ENCODE results near the gene PCDHGC5. TPM values are rescaled to one million over a fixed set of nuclear protein-coding genes. Genes with fewer than 3 reads are reported as not detected.

The PCDHGC5 gene
- total RNA-seq, 3 donors from 2014 or later, result 2.1 to 3.5 (median 3.3) TPM

DNA sequence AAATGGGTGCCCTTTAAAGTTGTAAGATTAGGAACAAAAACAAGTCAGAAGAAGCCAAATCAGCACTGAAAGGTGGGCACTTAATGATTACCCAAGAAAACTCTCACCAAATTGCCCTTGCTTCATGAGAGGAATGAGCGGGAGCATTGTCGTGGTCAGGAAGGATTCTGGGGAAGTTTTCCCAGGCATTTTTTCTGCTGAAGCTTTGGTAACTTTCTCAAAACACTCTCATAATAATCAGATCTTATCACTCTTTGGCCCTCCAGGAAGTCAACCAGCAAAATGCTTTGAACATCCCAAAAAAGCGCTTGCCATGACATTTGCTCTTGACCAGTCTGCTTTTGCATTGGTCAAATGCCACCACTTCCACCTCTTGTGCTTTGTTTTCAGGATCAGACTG is 23.5 kb upstream of the PCDHGC5 start:
- TF ChIP-seq POLR2A (IDR thresholded peaks at IDR 0.05), result no peak
- TF ChIP-seq, protein P1, sequence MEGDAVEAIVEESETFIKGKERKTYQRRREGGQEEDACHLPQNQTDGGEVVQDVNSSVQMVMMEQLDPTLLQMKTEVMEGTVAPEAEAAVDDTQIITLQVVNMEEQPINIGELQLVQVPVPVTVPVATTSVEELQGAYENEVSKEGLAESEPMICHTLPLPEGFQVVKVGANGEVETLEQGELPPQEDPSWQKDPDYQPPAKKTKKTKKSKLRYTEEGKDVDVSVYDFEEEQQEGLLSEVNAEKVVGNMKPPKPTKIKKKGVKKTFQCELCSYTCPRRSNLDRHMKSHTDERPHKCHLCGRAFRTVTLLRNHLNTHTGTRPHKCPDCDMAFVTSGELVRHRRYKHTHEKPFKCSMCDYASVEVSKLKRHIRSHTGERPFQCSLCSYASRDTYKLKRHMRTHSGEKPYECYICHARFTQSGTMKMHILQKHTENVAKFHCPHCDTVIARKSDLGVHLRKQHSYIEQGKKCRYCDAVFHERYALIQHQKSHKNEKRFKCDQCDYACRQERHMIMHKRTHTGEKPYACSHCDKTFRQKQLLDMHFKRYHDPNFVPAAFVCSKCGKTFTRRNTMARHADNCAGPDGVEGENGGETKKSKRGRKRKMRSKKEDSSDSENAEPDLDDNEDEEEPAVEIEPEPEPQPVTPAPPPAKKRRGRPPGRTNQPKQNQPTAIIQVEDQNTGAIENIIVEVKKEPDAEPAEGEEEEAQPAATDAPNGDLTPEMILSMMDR (IDR thresholded peaks at IDR 0.05), result no peak
- no peak for TF ChIP-seq POLR2AphosphoS5 (IDR thresholded peaks at IDR 0.05)
- Histone ChIP-seq H3K27ac (no peak overlapping the region), H3K4me3 (no peak overlapping the region), H3K36me3 (no peaks in the 10 kb centered on the region), H3K4me1 (no peaks in the 10 kb centered on the region), H3K9me3 (peaks cover 4 to 11% of the 10 kb centered on the region in 2 donors), H3K27me3 (no peaks in the 10 kb centered on the region)
- no peak for DNase-seq (ENCODE audit: low spot score in 2 of 2)
- intact Hi-C loops (cut with DNase I; ENCODE audit: low total_unique reads), result no loop called here

DNA sequence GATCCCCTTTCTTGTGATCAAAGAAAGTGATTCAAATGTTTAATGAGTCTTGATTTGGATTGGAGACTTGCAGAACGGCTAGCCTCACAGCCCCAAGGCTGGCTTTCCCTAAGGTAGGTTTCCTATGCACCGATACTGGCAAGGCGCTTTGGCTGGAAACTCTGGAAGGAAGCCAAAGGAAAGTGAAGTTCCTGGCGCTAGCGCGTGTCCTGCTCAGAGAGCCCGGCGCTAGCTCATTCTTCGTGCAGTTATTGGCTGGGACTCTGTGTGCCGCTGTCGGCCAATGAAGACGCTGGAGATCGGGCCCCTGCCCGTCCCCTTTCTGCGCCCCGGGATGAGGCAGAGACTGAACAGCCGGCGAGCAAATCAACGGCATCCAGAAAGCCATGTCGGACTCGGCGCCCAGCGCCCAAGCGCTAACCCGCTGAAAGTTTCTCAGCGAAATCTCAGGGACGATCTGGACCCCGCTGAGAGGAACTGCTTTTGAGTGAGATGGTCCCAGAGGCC is 13.2 kb upstream of the PCDHGC5 start, which contains the start of gene PCDHGC3:
Gene PCDHGC3, plus strand, starts transcription at position 342 of the 507 bp plus-strand sequence. Its CDS starts 151 bp downstream, at position 493.
- Histone ChIP-seq H3K4me3 (peak within 1 kb of the TSS; percentile 71 to 78 (median 74)), H3K27ac (peak within 1 kb of the TSS; percentile 93 to 94), H3K36me3 (no peaks in the 10 kb centered on the region), H3K9me3 (no peaks in the 10 kb centered on the region), H3K4me1 (peaks cover 0 to 14% of the 10 kb centered on the region in 2 donors), H3K27me3 (no peaks in the 10 kb centered on the region)
- intact Hi-C loops (cut with DNase I; ENCODE audit: low total_unique reads), result no loop called here
- DNase-seq (ENCODE audit: low spot score in 2 of 2), result peak; percentile 90 to 93
- TF ChIP-seq POLR2AphosphoS5 (IDR thresholded peaks at IDR 0.05), result peak; percentile 16 to 85 (median 72)
- TF ChIP-seq POLR2A (IDR thresholded peaks at IDR 0.05), result no peak
- TF ChIP-seq, protein P1 (IDR thresholded peaks at IDR 0.05), result peak; percentile 4 to 20 (median 20)

DNA sequence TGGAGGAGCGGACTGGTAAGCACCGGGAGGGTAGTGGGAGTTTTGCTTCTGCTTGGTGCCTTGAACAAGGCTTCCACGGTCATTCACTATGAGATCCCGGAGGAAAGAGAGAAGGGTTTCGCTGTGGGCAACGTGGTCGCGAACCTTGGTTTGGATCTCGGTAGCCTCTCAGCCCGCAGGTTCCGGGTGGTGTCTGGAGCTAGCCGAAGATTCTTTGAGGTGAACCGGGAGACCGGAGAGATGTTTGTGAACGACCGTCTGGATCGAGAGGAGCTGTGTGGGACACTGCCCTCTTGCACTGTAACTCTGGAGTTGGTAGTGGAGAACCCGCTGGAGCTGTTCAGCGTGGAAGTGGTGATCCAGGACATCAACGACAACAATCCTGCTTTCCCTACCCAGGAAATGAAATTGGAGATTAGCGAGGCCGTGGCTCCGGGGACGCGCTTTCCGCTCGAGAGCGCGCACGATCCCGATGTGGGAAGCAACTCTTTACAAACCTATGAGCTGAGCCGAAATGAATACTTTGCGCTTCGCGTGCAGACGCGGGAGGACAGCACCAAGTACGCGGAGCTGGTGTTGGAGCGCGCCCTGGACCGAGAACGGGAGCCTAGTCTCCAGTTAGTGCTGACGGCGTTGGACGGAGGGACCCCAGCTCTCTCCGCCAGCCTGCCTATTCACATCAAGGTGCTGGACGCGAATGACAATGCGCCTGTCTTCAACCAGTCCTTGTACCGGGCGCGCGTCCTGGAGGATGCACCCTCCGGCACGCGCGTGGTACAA is 12.6 kb upstream of the PCDHGC5 start:
- H3K4me1 ChIP-seq, result peaks cover 0 to 14% of the 10 kb centered on the region in 2 donors
- no peaks in the 10 kb centered on the region for H3K36me3 ChIP-seq
- no peaks in the 10 kb centered on the region for H3K9me3 ChIP-seq
- TF ChIP-seq POLR2AphosphoS5 (IDR thresholded peaks at IDR 0.05), result peak in 1 of 3 donors; percentile 7
- TF ChIP-seq, protein P1 (IDR thresholded peaks at IDR 0.05), result no peak
- no peaks in the 10 kb centered on the region for H3K27me3 ChIP-seq
- intact Hi-C loops (cut with DNase I; ENCODE audit: low total_unique reads), result no loop called here
- peak overlapping the region; percentile 93 to 94 for H3K27ac ChIP-seq
- peak in 1 of 2 donors; percentile 54 for DNase-seq (ENCODE audit: low spot score in 2 of 2)
- peak overlapping the region; percentile 71 to 78 (median 74) for H3K4me3 ChIP-seq

DNA sequence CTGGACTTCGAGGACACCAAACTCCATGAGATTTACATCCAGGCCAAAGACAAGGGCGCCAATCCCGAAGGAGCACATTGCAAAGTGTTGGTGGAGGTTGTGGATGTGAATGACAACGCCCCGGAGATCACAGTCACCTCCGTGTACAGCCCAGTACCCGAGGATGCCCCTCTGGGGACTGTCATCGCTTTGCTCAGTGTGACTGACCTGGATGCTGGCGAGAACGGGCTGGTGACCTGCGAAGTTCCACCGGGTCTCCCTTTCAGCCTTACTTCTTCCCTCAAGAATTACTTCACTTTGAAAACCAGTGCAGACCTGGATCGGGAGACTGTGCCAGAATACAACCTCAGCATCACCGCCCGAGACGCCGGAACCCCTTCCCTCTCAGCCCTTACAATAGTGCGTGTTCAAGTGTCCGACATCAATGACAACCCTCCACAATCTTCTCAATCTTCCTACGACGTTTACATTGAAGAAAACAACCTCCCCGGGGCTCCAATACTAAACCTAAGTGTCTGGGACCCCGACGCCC is 11.8 kb upstream of the PCDHGC5 start:
- H3K4me1 ChIP-seq, result peaks cover 0 to 14% of the 10 kb centered on the region in 2 donors
- TF ChIP-seq POLR2AphosphoS5 (IDR thresholded peaks at IDR 0.05), result no peak
- TF ChIP-seq POLR2A (IDR thresholded peaks at IDR 0.05), result no peak
- TF ChIP-seq, protein P1 (IDR thresholded peaks at IDR 0.05), result no peak
- no peak for DNase-seq (ENCODE audit: low spot score in 2 of 2)
- no peaks in the 10 kb centered on the region for H3K36me3 ChIP-seq
- intact Hi-C loops (cut with DNase I; ENCODE audit: low total_unique reads), result no loop called here
- no peaks in the 10 kb centered on the region for H3K9me3 ChIP-seq
- peak overlapping the region; percentile 71 to 78 (median 74) for H3K4me3 ChIP-seq
- peak overlapping the region; percentile 93 to 94 for H3K27ac ChIP-seq
- no peaks in the 10 kb centered on the region for H3K27me3 ChIP-seq

DNA sequence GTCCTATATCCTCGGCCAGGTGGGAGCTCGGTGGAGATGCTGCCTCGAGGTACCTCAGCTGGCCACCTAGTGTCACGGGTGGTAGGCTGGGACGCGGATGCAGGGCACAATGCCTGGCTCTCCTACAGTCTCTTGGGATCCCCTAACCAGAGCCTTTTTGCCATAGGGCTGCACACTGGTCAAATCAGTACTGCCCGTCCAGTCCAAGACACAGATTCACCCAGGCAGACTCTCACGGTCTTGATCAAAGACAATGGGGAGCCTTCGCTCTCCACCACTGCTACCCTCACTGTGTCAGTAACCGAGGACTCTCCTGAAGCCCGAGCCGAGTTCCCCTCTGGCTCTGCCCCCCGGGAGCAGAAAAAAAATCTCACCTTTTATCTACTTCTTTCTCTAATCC is 11.1 kb upstream of the PCDHGC5 start:
- peaks cover 0 to 14% of the 10 kb centered on the region in 2 donors for H3K4me1 ChIP-seq
- no peaks in the 10 kb centered on the region for H3K36me3 ChIP-seq
- peak overlapping the region in 1 of 2 donors; percentile 41 for H3K27ac ChIP-seq
- intact Hi-C loops (cut with DNase I; ENCODE audit: low total_unique reads), result no loop called here
- no peak for DNase-seq (ENCODE audit: low spot score in 2 of 2)
- H3K27me3 ChIP-seq, result no peaks in the 10 kb centered on the region
- peak overlapping the region; percentile 71 to 78 (median 74) for H3K4me3 ChIP-seq
- TF ChIP-seq, protein P1 (IDR thresholded peaks at IDR 0.05), result no peak
- TF ChIP-seq POLR2A (IDR thresholded peaks at IDR 0.05) (no peak), POLR2AphosphoS5 (IDR thresholded peaks at IDR 0.05) (no peak)
- no peaks in the 10 kb centered on the region for H3K9me3 ChIP-seq

All from breast epithelium (tissue), 4 donors.